H1 (cell line): Measurements from ENCODE around the gene LGALS12.

Source experiments
- BRCA1 ChIP-seq: IDR thresholded peaks from 2 replicates; pipeline ENCODE4 v1.6.1; 2012; ENCODE audit warnings: low read depth, low read length, improper control_type of control experiment
- CHD2 ChIP-seq: IDR thresholded peaks from 2 replicates; pipeline ENCODE4 v1.6.1; 2012; ENCODE audit warnings: low read length, improper control_type of control experiment
- NANOG ChIP-seq: IDR thresholded peaks from 2 replicates; pipeline ENCODE4 v1.6.1; 2011; ENCODE audit warnings: low read length, low read depth, mild to moderate bottlenecking, inconsistent platforms; ENCODE audit not compliant: insufficient read depth, poor library complexity, severe bottlenecking
- NRF1 ChIP-seq: IDR thresholded peaks from 2 replicates; pipeline ENCODE4 v1.6.1; 2011; ENCODE audit warnings: mild to moderate bottlenecking, low read depth, low read length, improper control_type of control experiment
- PHF8 ChIP-seq: fragments of 200-600 bp; sonication (generic); conservative IDR thresholded peaks from 2 replicates; pipeline ENCODE4 v1.7.1; 2012; ENCODE audit warnings: low read depth, mild to moderate bottlenecking, inconsistent platforms, low read length, moderate library complexity
- TF ChIP-seq, protein P1 (sequence below), 3 experiments: IDR thresholded peaks; 1 replicate in 2 of 3; 2 replicates in 1 of 3; pipeline versions ENCODE4 v1.5.1 to v1.6.1; 2011; ENCODE audit warnings: low read length in 3 of 3, mild to moderate bottlenecking in 3 of 3, inconsistent platforms in 2 of 3, low read depth in 1 of 3, moderate library complexity in 1 of 3; ENCODE audit not compliant: insufficient read depth in 1 of 3; ENCODE audit errors: control extremely low read depth in 1 of 3

DNA sequence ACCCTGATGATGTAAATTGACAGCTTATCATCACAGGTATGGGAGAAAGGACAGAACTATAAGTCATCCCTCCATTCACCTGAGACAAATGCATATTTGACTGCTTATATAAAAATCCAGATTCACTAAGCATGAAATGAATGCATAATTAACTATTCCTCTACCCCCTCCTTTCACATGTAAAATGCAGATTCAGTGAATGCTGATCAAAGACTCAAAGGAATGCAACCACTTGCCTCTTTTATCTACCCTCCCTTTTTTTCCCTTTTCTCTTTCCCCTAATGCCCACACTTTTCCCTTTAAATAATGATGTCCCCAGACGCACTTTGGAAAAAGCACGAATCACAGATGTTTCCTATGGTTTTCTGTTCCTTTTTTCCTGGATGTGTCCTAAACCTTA is 26.2 kb downstream of the LGALS12 start:
- TF ChIP-seq BRCA1: no peak
- TF ChIP-seq, protein P1, sequence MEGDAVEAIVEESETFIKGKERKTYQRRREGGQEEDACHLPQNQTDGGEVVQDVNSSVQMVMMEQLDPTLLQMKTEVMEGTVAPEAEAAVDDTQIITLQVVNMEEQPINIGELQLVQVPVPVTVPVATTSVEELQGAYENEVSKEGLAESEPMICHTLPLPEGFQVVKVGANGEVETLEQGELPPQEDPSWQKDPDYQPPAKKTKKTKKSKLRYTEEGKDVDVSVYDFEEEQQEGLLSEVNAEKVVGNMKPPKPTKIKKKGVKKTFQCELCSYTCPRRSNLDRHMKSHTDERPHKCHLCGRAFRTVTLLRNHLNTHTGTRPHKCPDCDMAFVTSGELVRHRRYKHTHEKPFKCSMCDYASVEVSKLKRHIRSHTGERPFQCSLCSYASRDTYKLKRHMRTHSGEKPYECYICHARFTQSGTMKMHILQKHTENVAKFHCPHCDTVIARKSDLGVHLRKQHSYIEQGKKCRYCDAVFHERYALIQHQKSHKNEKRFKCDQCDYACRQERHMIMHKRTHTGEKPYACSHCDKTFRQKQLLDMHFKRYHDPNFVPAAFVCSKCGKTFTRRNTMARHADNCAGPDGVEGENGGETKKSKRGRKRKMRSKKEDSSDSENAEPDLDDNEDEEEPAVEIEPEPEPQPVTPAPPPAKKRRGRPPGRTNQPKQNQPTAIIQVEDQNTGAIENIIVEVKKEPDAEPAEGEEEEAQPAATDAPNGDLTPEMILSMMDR (IDR thresholded peaks at IDR 0.05; ENCODE audit: control extremely low read depth in 1 of 3, insufficient read depth in 1 of 3, low read depth in 1 of 3, low read length in 3 of 3): no peak
- TF ChIP-seq NANOG: no peak
- no peak for TF ChIP-seq CHD2
- no peak for TF ChIP-seq PHF8
- no peak for TF ChIP-seq NRF1
